HL-60/S4 treated with phorbol 12-myristate 13-acetate at 8.2 ng/mL for 4 days and 3 days (cell line): Measurements from ENCODE around the gene CACNA1E.

Experiments
- in situ Hi-C: fragments of 300-500 bp; cut with MboI; formaldehyde crosslinking; loops from 2 replicates; pipeline ENCODE4 v1.15.0; 2022; ENCODE audit warnings: low sequenced_read_pairs

CACNA1E gene

DNA sequence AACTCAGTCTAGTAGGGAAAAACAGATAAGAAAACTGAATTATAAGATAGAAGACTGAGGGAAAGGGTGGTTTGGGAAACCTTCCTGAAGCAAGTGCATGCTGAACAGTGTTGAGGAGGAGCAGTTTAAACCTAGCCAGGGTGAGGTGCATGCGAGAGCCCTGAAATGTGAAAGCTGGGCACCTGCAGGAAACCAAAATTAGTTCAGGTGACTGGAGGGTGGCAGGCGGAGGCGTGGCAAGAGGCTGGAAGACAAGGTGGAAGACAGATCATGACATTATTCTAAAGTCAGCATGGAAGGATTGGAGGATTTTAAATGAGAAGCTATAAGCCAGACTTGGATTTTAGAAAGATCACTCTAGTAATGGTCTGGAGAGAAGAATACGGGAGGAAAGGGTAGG is 75.1 kb downstream of the CACNA1E start:
- in situ Hi-C loops = no loop called here

- in situ Hi-C loops = no loop called here
Observed at GRCh38 chr1:181559142-181559541, 75.8 kb downstream of the CACNA1E start.

- in situ Hi-C loops = no loop called here
Observed at GRCh38 chr1:181562395-181562794, 79.1 kb downstream of the CACNA1E start.

DNA sequence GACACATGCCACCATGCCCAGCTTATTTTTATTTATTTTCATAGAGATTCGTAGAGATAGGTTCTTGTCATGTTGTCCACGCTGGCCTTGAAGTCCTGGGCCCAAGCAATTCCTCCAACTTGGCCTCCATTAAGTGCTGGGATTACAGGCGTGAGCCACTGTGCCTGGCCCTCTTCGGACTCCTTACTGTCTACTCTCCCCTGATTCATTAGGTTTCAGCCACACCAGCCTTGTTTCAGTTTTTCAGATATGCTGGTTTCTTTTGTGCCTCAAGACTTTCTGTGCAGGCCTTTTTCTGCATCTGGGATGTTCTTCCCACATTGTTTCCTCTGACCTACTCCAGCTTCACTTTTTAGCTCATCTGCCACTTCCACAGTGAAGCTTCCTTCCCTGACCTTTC is 85.4 kb downstream of the CACNA1E start:
- in situ Hi-C loops = no loop called here

GRCh38 chr1:181577475-181577874 is 94.2 kb downstream of the CACNA1E start:
- in situ Hi-C loops = no loop called here

GRCh38 chr1:181583598-181583997 is 100.3 kb downstream of the CACNA1E start:
- in situ Hi-C loops = no loop called here

DNA sequence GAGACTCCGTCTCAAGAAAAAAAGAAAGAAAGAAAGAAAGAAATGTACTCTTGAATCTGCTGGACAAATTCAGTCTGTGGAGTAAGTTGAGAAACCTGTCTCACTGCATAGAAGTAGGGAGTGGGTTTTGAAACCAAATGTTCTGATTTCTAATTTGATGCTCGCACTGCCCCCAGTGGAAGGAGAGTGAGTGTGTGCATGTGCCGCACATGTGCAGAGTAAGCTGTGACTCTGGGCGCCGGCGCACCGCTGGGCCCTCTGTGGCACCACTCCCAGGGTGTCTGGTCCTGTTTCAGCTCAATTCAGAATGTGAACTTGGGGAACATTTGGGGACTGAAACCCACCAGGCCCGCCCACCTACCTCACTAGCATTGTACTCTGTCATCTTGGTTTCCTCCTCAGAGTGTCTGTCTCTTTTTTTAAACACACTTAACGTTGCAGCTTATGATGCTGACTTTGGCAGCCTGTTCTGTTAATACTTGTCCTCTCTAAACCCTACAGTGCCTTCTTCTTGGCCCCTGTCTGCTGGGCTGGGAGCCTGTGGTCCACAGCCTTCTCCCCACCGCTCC is 104.6 kb downstream of the CACNA1E start:
- in situ Hi-C loops = no loop called here

- in situ Hi-C loops = no loop called here
Observed at GRCh38 chr1:181588631-181589030, 105.3 kb downstream of the CACNA1E start.

GRCh38 chr1:181592255-181592859 is 109.0 kb downstream of the CACNA1E start:
- in situ Hi-C loops = no loop called here

- in situ Hi-C loops = no loop called here
Observed at GRCh38 chr1:181593042-181593441, 109.7 kb downstream of the CACNA1E start.

DNA sequence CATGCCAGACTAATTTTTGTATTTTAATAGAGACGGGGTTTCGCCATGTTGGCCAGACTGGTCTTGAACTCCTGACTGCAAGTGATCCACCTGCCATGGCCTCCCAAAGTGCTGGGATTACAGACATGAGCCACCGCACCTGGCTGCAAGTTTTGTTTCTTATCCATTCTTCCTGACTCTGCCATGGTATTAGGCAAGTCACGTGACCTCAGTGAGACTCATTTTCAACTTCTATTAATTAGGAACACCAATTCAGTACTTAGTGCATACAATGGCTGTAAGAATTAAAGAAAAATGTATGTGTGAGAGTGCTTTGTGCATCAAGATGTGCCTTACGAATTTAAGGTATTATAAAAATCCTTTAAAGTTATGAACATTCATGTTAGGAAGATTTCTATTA is 111.2 kb downstream of the CACNA1E start:
- in situ Hi-C loops = no loop called here

DNA sequence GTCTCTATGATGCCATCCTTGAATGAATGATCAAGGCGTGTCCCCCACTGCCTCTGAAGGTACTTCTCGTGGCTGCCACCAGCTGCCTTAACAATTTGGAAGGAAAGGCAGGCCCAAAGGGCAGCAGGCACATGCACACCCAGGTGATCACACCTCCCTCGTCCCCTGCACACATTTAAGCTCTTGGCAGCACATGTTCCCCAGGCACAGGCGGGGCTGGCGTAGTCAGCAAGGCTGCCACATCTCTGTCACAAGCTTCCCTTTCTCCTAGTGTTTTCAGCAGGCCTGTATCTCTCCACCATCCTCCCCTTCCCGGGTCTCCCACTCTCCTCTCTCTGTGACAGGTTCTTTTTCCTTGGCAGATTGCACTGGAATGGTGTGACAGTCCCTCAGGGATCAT is 111.9 kb downstream of the CACNA1E start:
- in situ Hi-C loops = no loop called here

DNA sequence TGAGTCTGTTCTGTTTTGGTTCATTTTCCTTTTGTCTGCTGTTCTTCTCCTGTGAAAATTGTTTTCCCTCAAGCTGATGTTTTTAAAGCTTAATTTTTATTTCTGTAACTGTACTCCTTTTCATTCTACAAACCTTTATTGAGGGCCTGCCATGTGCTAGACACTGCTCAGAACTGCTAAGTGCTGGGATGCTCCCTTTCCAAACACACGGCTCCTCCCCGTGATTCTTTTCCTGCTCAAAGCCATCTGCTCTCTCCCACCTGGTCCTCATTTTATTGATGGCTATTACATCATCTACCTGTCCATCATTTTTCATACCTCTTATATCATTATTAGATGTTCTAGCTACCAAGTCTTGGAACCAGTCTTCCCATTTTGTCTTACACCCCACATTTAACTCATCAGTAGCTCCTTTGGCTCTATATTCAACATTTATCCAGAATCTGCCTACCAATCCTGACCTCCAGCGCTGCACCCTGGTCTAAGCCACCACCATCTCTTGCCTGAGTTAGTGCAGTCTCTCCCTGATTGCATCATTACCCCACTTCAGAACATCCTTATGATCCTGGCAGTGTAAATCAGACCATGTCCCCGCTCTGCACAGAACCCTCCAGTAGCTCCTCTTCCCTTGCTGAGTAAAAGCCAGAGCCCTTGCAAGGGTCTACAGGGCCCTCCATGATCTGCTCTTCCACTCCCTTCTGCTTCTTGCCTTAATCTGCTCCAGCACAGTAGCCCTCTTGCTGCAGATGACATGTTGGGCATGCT is 118.1 kb downstream of the CACNA1E start:
- in situ Hi-C loops = no loop called here

- in situ Hi-C loops = no loop called here
Observed at GRCh38 chr1:181603735-181604410, 120.6 kb downstream of the CACNA1E start.

- in situ Hi-C loops = no loop called here
Observed at GRCh38 chr1:181604482-181605249, 121.3 kb downstream of the CACNA1E start.

DNA sequence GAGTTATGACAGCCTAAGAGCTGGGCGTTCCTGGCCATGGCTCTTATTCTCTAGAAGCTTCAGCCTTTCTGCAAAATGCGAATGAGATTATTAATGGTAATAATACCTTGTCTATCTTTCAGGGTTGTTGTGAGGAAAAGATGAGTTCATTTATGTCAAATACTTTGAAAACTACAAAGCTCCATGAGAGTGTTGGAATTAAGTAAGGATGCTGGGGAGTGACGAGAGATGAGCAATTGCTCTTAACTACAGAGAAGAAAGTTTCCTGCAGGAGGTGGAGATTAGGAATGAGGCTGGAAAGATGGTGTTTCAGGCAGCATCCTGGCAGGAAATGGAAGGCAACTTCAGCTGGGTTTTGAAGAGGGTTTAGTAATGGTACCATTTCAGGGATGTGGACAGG is 124.2 kb downstream of the CACNA1E start:
- in situ Hi-C loops = no loop called here

DNA sequence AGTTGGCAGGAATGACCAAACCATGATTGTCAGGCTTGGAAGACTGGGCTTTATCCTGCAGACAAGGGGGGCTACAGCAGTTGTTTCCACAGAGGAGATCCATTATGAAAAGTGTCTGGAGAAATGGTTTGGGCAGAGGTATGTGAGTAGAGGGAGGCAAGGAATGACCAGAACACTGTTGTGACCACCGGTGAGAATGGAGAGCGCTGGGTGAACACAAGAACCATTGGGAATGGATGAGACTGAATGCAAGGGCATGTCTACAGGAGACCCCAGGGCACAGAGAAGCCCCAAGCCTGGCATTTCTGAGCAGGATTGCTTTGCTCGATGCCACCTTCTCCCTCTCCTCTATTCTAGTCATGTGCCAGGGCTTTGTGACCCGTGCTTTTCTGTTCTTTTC is 125.1 kb downstream of the CACNA1E start:
- in situ Hi-C loops = no loop called here

DNA sequence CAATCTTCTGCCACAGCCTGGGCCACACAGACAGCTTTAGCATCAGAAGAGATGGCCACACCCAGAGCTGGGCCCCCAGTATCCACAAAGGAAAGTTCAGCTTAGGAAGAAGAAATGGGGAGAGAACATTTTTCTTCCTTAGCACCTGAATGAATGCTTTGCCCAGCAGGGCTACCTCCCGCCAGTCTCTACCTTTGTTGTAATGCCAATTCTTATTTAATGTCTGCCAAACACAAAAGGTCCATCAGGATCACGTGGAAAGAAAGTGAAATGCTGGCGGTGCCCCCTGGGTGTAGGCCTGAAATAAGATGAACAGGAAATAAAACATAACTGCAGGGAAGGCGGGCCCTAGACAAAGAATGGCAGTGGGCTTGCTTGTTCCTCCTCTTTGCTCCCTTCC is 125.6 kb downstream of the CACNA1E start:
- in situ Hi-C loops = no loop called here

DNA sequence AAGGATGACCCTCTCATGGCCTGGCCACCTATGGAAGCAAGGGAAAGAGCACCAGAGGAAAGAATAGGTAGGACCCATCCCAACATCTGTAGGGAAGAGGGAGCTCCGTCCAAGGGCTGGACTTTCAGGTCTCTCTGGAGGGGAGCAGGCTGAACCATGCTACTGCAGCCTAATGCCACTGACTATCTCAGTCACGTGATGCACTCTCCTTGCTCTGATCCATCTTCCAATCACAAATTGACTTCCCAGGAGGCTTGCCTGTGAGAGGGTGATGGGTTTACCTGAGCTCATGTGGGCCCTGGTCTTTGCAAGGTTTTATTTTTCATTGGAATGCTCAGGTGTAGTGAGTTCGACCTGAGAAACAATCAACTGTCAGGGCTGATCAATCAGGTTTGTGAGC is 128.8 kb downstream of the CACNA1E start:
- in situ Hi-C loops = no loop called here

DNA sequence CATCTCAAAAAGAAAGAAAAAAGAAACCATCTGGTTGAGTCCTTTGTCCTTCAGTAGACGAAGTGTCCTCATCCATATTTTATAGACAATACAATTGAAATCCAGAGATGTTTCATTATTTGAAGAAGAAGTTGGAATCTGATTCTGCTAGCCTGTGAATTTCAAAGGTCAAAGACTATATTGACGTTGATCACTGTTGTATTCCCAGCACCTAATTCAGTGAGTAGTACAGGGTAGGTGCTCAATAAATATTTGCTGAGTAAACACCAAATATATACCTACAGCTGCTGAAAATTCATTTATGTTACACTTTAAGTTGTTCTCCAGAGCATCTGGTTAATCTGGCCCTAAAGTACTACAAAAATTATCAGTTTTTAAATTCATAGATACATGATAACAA is 135.2 kb downstream of the CACNA1E start:
- in situ Hi-C loops = no loop called here

GRCh38 chr1:181620183-181620582 is 136.9 kb downstream of the CACNA1E start:
- in situ Hi-C loops = no loop called here
